Gastroesophageal sphincter (tissue), 2 donors: ENCODE measurements around the gene ZNF248.

Source experiments
- POLR2A ChIP-seq, 2 donors: fragments of 450-650 bp; IDR thresholded peaks; one replicate each; pipeline ENCODE4 v1.6.1; 2017; ENCODE audit warnings: antibody characterized with exemption in 2 of 2, mild to moderate bottlenecking in 2 of 2, moderate library complexity in 1 of 2
- POLR2AphosphoS5 ChIP-seq: sonication (generic); formaldehyde crosslinking; IDR thresholded peaks from one replicate; pipeline ENCODE4 v1.6.1; 2017; ENCODE audit warnings: antibody characterized with exemption

GRCh38 chr10:37868796-37869195, 11.4 kb upstream of the ZNF248 start:
- TF ChIP-seq POLR2A (IDR thresholded peaks at IDR 0.05), result no peak
- TF ChIP-seq POLR2AphosphoS5, result no peak
